HepG2 (cell line): ENCODE measurements around the gene CCL27. TPM values are rescaled to one million over a fixed set of nuclear protein-coding genes. Genes with fewer than 3 reads are reported as not detected.

Experiments used
- AHDC1 ChIP-seq: sonication (generic); formaldehyde crosslinking; IDR thresholded peaks from 2 replicates; pipeline ENCODE4 v1.5.1; 2020; ENCODE audit warnings: mild to moderate bottlenecking, missing genetic modification reagents, borderline replicate concordance
- CAMTA2 ChIP-seq: sonication (generic); formaldehyde crosslinking; IDR thresholded peaks from 2 replicates; pipeline ENCODE4 v1.4.0; 2020; ENCODE audit warnings: mild to moderate bottlenecking, missing genetic modification reagents, borderline replicate concordance
- CENPBD1 ChIP-seq: sonication (generic); formaldehyde crosslinking; IDR thresholded peaks from 2 replicates; pipeline ENCODE4 v1.8.0; 2022; ENCODE audit warnings: missing genetic modification reagents, low read depth, mild to moderate bottlenecking, borderline replicate concordance
- FOXO1 ChIP-seq: sonication (generic); formaldehyde crosslinking; IDR thresholded peaks from 2 replicates; pipeline ENCODE4 v1.4.0; 2020; ENCODE audit warnings: missing genetic modification reagents
- GABPB1 ChIP-seq: IDR thresholded peaks from 2 replicates; pipeline ENCODE4 v1.6.1; 2016; ENCODE audit warnings: mild to moderate bottlenecking, missing genetic modification reagents, moderate library complexity, missing compliant biosample characterization
- HINFP ChIP-seq: sonication (generic); formaldehyde crosslinking; IDR thresholded peaks from 2 replicates; pipeline ENCODE4 v1.4.0; 2020; ENCODE audit warnings: low read depth, mild to moderate bottlenecking, missing genetic modification reagents
- MXD4 ChIP-seq: IDR thresholded peaks from 2 replicates; pipeline ENCODE4 v1.6.1; 2016; ENCODE audit warnings: mild to moderate bottlenecking, missing biosample characterization, missing genetic modification reagents
- NCOA1 ChIP-seq: sonication (generic); formaldehyde crosslinking; IDR thresholded peaks from 2 replicates; pipeline ENCODE4 v1.9.0; 2021; ENCODE audit warnings: missing genetic modification reagents
- USF2 ChIP-seq, 2 experiments: sonication (generic) in 1 of 2; formaldehyde crosslinking in 1 of 2; IDR thresholded peaks; 2 replicates each; pipeline versions ENCODE4 v1.5.1 to v1.6.1; 2011 to 2020; ENCODE audit warnings: borderline replicate concordance in 1 of 2, low read depth in 1 of 2, low read length in 1 of 2, mild to moderate bottlenecking in 1 of 2, missing genetic modification reagents in 1 of 2, moderate library complexity in 1 of 2
- ZNF256 ChIP-seq: sonication (generic); formaldehyde crosslinking; conservative IDR thresholded peaks from 2 replicates; pipeline ENCODE4 v1.4.0; 2020; ENCODE audit warnings: missing genetic modification reagents
- ZNF281 ChIP-seq: sonication (generic); formaldehyde crosslinking; IDR thresholded peaks from 2 replicates; pipeline ENCODE4 v1.4.0; 2020; ENCODE audit warnings: missing genetic modification reagents, borderline replicate concordance
- polyA plus RNA-seq, 8 experiments: library from polyadenylated mRNA; depleted of rRNA in 3 of 8; stranded (reverse) in 7 of 8; unstranded in 1 of 8; fragments of >200 nt; fragmentation: Illumina TruSeq in 4 of 8; extraction: Trizol in 4 of 8; gene quantifications; 2 replicates each; pipeline versions ENCODE4 v1.2.1 to v1.2.3, GENCODE V29; 2011 to 2016; ENCODE audit warnings: low read depth in 4 of 8, missing spikeins in 1 of 8, mixed read lengths in 1 of 8; ENCODE audit not compliant: insufficient read depth in 1 of 8
- total RNA-seq, 5 experiments: library from RNA; depleted of rRNA; stranded (reverse); fragments of >200 nt; fragmentation: Illumina TruSeq; extraction: Trizol; gene quantifications; 2 replicates each; pipeline ENCODE4 v1.2.3, GENCODE V29; 2016; ENCODE audit warnings: low read depth in 1 of 5

The CCL27 gene
- total and polyA plus RNA-seq, 2 of the 13 experiments (the other 11 are each of a cell fraction or from before 2014, with no cell fraction given), result not detected

GRCh38 chr9:34636791-34637355 is 25.6 kb downstream of the CCL27 start (continued):
- TF ChIP-seq ZNF281 (CRISPR knock-in tag) (0 out of 2 replicates have a peak, but pooled peaks have one; percentile 6), ZNF256 (CRISPR knock-in tag) (no peak), MXD4 (CRISPR knock-in tag) (no peak), USF2 (IDR thresholded peaks at IDR 0.05; ENCODE audit: low read depth, low read length) (no peak), USF2 (CRISPR knock-in tag; IDR thresholded peaks at IDR 0.05; ENCODE audit: borderline replicate concordance) (no peak), GABPB1 (CRISPR knock-in tag) (no peak), CAMTA2 (CRISPR knock-in tag) (no peak), AHDC1 (no peak), FOXO1 (no peak), CENPBD1 (CRISPR knock-in tag) (no peak), NCOA1 (CRISPR knock-in tag) (no peak), HINFP (CRISPR knock-in tag) (peak; percentile 48; the same call in 1 of the 2 replicates)
